ENCODE results near the gene KIRREL1. TPM values are rescaled to one million over a fixed set of nuclear protein-coding genes. Genes with fewer than 3 reads are reported as not detected.
A peak's percentile ranks its signal among the peaks of the same experiment; 100 is the strongest.

KIRREL1 gene
- total RNA-seq, 1 experiment from 2014 or later: 45.4 TPM

GRCh38 chr1:157960773-157961172 is 32.7 kb upstream of the KIRREL1 start:
- H3K27me3 ChIP-seq (replicated peaks; ENCODE audit: control insufficient read depth, insufficient read depth, low read length): no peaks in the 10 kb centered on the region
- ChIA-PET POLR2A (no interaction called here), CTCF (interaction anchor here (0.8 to 7.4 kb wide), 2 partner anchors 83 to 162 kb away, joined by 3 to 106 read pairs; no protein-coding TSS in a partner anchor)
- Mint-ChIP-seq H3K4me3 (ENCODE audit: unreplicated experiment) (no peak overlapping the region), H3K9me3 (ENCODE audit: unreplicated experiment) (no peaks in the 10 kb centered on the region), H3K27me3 (ENCODE audit: insufficient read depth, unreplicated experiment) (peaks cover 5% of the 10 kb centered on the region), H3K27ac (ENCODE audit: unreplicated experiment) (no peak overlapping the region), H3K4me1 (ENCODE audit: low read depth, unreplicated experiment) (peaks cover 28% of the 10 kb centered on the region), H3K36me3 (ENCODE audit: insufficient read depth, unreplicated experiment) (no peaks in the 10 kb centered on the region)
- intact Hi-C loops (cut with micrococcal nuclease; ENCODE audit: unreplicated experiment): no loop called here
- no peak for DNase-seq
- no peaks in the 10 kb centered on the region for H3K9me3 ChIP-seq
- H3K4me1 ChIP-seq: peaks cover 20% of the 10 kb centered on the region
- no peaks in the 10 kb centered on the region for H3K36me3 ChIP-seq (ENCODE audit: control insufficient read depth, insufficient read depth, low read length)
- BruUV-seq (replicated peaks): no TSS peak
- TF ChIP-seq CTCF (IDR thresholded peaks at IDR 0.05; ENCODE audit: insufficient read depth in 1 of 2, low read depth in 1 of 2, low read length in 1 of 2, severe bottlenecking in 1 of 2, unreplicated experiment in 1 of 2): no peak
- H3K4me3 ChIP-seq (ENCODE audit: low read depth, low read length): no peak overlapping the region

DNA sequence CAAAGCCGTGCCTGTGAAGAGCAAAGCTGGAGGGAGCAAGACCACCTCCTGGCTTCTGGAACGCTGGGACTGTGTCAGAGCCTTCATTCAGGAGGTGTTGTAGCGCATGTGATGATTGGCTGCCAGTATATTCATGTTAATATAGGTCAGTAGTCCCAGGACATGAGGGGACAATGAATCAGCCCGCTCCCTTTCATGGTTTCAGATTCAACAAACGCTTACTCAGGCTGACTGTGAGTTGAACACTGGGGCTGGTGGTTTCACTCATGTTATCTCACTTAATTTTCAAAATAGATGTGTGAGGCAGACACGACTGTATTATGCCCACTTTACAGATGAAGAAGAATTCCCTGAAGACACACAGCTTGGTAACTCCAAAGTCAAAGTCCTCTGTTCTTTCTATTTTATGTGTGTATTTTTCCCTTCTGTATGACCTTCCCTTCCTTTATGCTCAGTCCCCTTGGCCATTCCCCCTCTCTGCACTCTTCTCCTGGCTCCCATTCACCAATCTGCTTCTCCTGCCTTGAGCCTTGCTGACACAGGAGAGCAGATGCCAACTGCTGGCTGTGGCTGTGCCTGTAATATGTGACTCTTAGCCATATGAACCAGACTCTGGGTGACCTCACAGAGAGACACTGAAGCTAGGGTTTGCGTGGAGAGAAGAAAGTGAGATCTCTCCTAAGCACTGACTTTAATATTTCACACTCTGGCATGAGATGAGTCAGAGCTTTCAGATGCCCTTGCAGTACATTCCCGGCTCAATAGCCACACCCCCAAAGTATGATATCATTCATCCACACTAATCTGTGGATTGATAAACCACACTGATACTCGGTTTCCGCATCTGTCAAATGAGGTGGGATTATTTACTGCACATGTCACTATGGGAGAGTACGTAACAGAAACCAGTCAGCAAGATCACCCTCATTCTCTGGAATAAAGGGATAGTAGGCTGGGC is 31.4 kb upstream of the KIRREL1 start:
- Mint-ChIP-seq H3K27me3 (ENCODE audit: insufficient read depth, unreplicated experiment) (peaks cover 3% of the 10 kb centered on the region), H3K9me3 (ENCODE audit: unreplicated experiment) (no peaks in the 10 kb centered on the region), H3K4me1 (ENCODE audit: low read depth, unreplicated experiment) (peaks cover 38% of the 10 kb centered on the region), H3K27ac (ENCODE audit: unreplicated experiment) (no peak overlapping the region), H3K36me3 (ENCODE audit: insufficient read depth, unreplicated experiment) (no peaks in the 10 kb centered on the region), H3K4me3 (ENCODE audit: unreplicated experiment) (no peak overlapping the region)
- BruUV-seq (replicated peaks): no TSS peak
- intact Hi-C loops (cut with micrococcal nuclease; ENCODE audit: unreplicated experiment): no loop called here
- CTCF ChIA-PET: interaction anchor here (0.6 to 7.4 kb wide), 2 partner anchors 31 to 161 kb away, joined by 3 to 106 read pairs; no protein-coding TSS in a partner anchor
- no peak for TF ChIP-seq CTCF (IDR thresholded peaks at IDR 0.05; ENCODE audit: insufficient read depth in 1 of 2, low read depth in 1 of 2, low read length in 1 of 2, severe bottlenecking in 1 of 2, unreplicated experiment in 1 of 2)
- DNase-seq: no peak
- H3K9me3 ChIP-seq: no peaks in the 10 kb centered on the region
- H3K36me3 ChIP-seq (ENCODE audit: control insufficient read depth, insufficient read depth, low read length): no peaks in the 10 kb centered on the region
- POLR2A ChIA-PET: no interaction called here
- H3K4me1 ChIP-seq: peaks cover 31% of the 10 kb centered on the region
- no peaks in the 10 kb centered on the region for H3K27me3 ChIP-seq (replicated peaks; ENCODE audit: control insufficient read depth, insufficient read depth, low read length)
- H3K4me3 ChIP-seq (ENCODE audit: low read depth, low read length): no peak overlapping the region

- no peaks in the 10 kb centered on the region for H3K36me3 Mint-ChIP-seq (ENCODE audit: insufficient read depth, unreplicated experiment)
- peak; percentile 79 to 82 for DNase-seq
- intact Hi-C loops (cut with micrococcal nuclease; ENCODE audit: unreplicated experiment): loop anchor here (1.0 kb wide), 4 partner anchors 29 to 162 kb away; no protein-coding TSS in a partner anchor
- peaks cover 3% of the 10 kb centered on the region for H3K27me3 Mint-ChIP-seq (ENCODE audit: insufficient read depth, unreplicated experiment)
- no peak overlapping the region for H3K4me3 Mint-ChIP-seq (ENCODE audit: unreplicated experiment)
- no peak overlapping the region for H3K27ac Mint-ChIP-seq (ENCODE audit: unreplicated experiment)
- ChIA-PET POLR2A (no interaction called here), CTCF (interaction anchor here (0.6 to 7.4 kb wide), 6 partner anchors 15 to 284 kb away, joined by 3 to 106 read pairs (median 6); no protein-coding TSS in a partner anchor)
- H3K9me3 Mint-ChIP-seq (ENCODE audit: unreplicated experiment): no peaks in the 10 kb centered on the region
- Histone ChIP-seq H3K4me1 (peaks cover 32% of the 10 kb centered on the region), H3K27me3 (replicated peaks; ENCODE audit: control insufficient read depth, insufficient read depth, low read length) (no peaks in the 10 kb centered on the region), H3K4me3 (ENCODE audit: low read depth, low read length) (no peak overlapping the region), H3K36me3 (ENCODE audit: control insufficient read depth, insufficient read depth, low read length) (no peaks in the 10 kb centered on the region), H3K9me3 (no peaks in the 10 kb centered on the region)
- TF ChIP-seq CTCF (IDR thresholded peaks at IDR 0.05; ENCODE audit: insufficient read depth in 1 of 2, low read depth in 1 of 2, low read length in 1 of 2, severe bottlenecking in 1 of 2, unreplicated experiment in 1 of 2): peak; percentile 86 to 94
- peaks cover 38% of the 10 kb centered on the region for H3K4me1 Mint-ChIP-seq (ENCODE audit: low read depth, unreplicated experiment)
- no TSS peak for BruUV-seq (replicated peaks)
Observed at GRCh38 chr1:157963713-157964112, 29.7 kb upstream of the KIRREL1 start.
